RCC 7860 (cell line): ENCODE measurements around the gene MAPK8IP2.
"Not testable (repeated sequence)": the region's sequence is repeated elsewhere in the genome, so short reads cannot be mapped to it uniquely, and the experiment has no call there.

Experiments
- DNase-seq: peaks from one replicate; pipeline ENCODE4 v3.0.0-alpha.2; 2015; ENCODE audit warnings: low spot score
- FAIRE-seq: peaks from 2 replicates; lab custom pipeline; 2012; peaks lifted over from hg19 to GRCh38; lab: Jason Lieb, UNC

Gene MAPK8IP2

GRCh38 chr22:50611341-50612060 is 10.9 kb downstream of the MAPK8IP2 start:
- DNase-seq: no peak
- no peak for FAIRE-seq

GRCh38 chr22:50612168-50612527 is 11.6 kb downstream of the MAPK8IP2 start:
- DNase-seq (no peak), FAIRE-seq (no peak)

GRCh38 chr22:50612528-50613221 is 12.1 kb downstream of the MAPK8IP2 start:
- no peak for FAIRE-seq

DNA sequence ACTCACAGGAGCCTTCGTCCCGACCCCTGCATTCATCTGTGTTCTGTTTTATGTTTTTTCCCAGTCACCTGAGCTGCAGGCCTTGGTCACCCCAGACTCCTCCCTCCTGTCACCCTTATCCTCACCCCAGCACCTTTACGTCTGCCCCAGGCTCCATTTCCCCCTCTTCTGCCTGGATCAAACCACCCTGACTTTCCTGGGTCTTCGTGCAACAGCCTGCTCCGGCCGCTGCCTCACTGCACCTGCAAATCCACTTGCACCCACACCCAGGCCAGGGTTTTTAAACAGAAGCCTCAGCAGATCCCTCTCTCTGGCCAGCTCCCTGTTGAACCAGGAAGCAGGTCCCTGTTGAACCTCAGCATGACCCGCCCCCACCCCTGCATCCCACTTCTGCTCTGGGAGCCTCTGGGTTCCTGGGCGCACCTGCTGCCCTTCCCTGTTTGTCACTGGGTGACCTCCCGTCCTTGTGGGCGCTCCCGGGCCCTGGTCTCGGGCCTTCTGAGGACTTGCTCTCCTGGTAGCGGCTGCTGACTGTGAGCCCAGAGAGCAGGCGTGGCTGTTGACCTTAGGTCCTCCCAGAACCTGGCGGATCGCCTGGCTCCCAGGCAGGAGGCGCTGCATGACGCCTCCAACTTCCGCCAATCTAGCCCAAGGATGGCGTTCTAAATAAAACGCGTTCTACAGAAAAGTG is 12.8 kb downstream of the MAPK8IP2 start:
- FAIRE-seq (no peak), DNase-seq (no peak)

More at GRCh38 chr22:50612528-50613221, 12.1 kb downstream of the MAPK8IP2 start:
- no peak for DNase-seq

GRCh38 chr22:50614296-50614695 is 13.7 kb downstream of the MAPK8IP2 start:
- not testable (repeated sequence) for FAIRE-seq, DNase-seq

- DNase-seq (no peak), FAIRE-seq (no peak)
These were observed 20.2 kb downstream of the MAPK8IP2 start for GRCh38 chr22:50620593-50621355.

- DNase-seq: no peak
- no peak for FAIRE-seq
These were observed 20.8 kb downstream of the MAPK8IP2 start for GRCh38 chr22:50621356-50621880.

GRCh38 chr22:50621948-50622722 is 21.5 kb downstream of the MAPK8IP2 start:
- FAIRE-seq (no peak), DNase-seq (no peak)

- FAIRE-seq: no peak
- DNase-seq: no peak
These were observed 22.2 kb downstream of the MAPK8IP2 start for GRCh38 chr22:50622723-50623327.

DNA sequence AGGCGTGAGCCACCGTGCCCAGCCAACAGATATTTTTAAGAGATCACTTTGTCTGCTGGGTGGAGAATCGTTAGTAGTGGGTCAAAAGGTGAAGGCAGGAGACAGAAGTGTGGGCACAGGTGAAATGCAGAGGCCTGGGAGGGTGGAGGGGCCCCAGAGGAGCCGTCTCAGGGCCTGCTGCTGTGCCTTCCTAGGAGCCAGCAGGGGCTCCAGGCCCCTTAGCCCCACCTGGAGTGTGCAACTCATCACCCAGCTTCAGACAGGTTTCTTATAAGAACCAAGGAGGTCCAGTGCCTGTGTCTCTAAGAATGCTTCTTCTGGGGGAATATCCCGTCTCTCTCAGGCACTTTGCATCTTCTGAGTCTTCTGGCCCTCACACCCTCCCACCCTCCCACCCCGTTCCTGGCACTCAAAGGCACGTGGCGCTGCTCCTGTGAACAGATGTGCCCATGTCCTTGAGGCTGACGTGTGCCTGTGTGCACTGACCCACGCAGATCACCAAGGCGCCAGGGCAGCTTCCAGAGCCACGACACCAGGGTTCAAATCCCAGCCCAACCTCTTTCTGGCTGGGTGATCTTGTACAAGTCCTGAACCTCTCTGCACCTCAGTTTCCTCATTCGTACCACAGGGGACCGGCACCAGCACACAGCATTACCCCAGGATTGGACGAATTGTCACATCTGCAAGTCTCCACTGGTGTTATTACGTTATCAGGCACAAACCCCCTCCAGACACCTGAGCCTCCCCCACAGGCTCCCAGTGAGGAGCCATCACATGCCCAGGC is 23.9 kb downstream of the MAPK8IP2 start:
- FAIRE-seq (no peak), DNase-seq (no peak)

GRCh38 chr22:50625131-50625567 is 24.6 kb downstream of the MAPK8IP2 start:
- DNase-seq (no peak), FAIRE-seq (no peak)

DNA sequence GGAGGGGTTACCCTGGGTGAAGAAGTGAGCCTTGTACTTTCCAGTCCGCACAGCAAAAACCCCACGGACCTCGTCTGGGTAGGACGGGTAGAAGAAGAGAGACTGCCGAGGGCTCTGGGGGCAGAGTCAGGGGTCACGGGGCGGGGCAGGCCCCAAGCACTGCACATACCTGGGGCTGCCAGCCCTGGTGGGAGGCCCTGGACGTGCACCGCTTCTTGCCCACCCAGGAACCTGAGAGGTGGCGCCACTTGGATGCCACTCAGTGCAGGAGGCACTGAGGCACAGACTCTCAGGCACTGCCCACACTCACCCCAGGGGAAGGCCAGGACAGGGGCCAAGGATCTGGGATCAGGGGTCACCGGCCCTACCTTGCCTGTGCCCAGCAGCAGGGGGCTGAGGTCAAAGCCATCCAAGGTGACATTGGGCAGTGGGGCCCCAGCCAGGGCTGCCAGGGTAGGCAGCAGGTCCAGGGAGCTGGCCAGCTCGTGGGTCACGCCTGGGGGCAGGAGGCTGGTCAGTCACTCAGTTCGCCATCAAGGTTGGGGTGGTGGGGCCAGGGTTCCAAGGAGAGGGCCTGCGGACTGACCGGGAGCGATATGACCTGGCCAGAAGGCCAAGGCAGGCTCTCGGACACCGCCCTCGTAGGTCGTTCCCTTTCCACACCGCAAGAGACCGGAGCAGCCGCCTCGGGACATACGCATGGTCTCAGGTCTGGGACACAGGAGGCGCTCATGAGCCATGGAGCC is 25.1 kb downstream of the MAPK8IP2 start:
- no peak for FAIRE-seq

DNA sequence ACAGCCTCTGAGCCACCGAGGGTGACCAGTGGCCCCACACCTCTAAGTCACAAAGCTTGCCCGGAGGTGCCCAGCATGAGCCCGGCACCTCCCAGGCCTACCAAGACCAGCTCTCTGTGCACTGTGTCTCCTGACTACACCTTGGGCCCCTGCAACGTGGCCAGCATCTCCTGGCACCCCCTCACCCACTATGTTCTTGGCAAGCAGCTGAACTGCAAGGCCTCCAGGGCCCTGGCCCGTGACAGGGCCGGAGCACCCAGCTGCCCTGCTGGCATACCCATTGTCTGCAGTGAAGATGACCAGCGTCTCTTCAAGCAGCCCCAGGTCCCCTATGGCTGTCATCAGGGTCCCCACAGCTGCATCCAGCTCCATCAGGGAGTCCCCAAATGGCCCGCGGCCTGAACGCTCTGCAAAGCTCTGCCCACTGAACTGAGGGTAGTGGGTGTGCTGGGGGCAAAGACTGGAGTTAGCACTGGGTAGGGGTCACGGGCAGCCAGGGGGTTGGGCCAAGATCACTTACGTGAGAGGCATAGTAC is 25.8 kb downstream of the MAPK8IP2 start:
- no peak for FAIRE-seq
- DNase-seq: no peak

More for the DNA sequence above, 25.1 kb downstream of the MAPK8IP2 start:
- no peak for DNase-seq

GRCh38 chr22:50626850-50627641 is 26.5 kb downstream of the MAPK8IP2 start:
- no peak for DNase-seq
- FAIRE-seq: no peak

- FAIRE-seq (no peak), DNase-seq (peak; percentile 61)
These were observed 27.3 kb downstream of the MAPK8IP2 start, which contains the start of gene ARSA for GRCh38 chr22:50627642-50628542. Gene ARSA, minus strand, starts transcription at chr22:50628152. Its CDS starts 373 bp downstream, at chr22:50627779.
